ENCODE results near the gene GAS2L2.

GAS2L2 gene

GRCh38 chr17:35752945-35753764 is at the start of gene GAS2L2:
TSS of gene GAS2L2 (minus strand) at chr17:35753239. CDS start at chr17:35752850, 389 bp downstream.
- DNase-seq (ENCODE audit: low read depth) = no peak

- DNase-seq (ENCODE audit: low read depth) = no peak
Measured at GRCh38 chr17:35801583-35802224, 48.7 kb upstream of the GAS2L2 start.

- DNase-seq (ENCODE audit: low read depth) = no peak
Measured at GRCh38 chr17:35799942-35800341, 46.9 kb upstream of the GAS2L2 start.

- no peak for DNase-seq (ENCODE audit: low read depth)
Measured at GRCh38 chr17:35797918-35798317, 44.9 kb upstream of the GAS2L2 start.

GRCh38 chr17:35797370-35797769 is 44.3 kb upstream of the GAS2L2 start:
- DNase-seq (ENCODE audit: low read depth) = no peak

GRCh38 chr17:35796942-35797341 is 43.9 kb upstream of the GAS2L2 start:
- DNase-seq (ENCODE audit: low read depth) = no peak

- no peak for DNase-seq (ENCODE audit: low read depth)
Measured at GRCh38 chr17:35795871-35796265, 42.8 kb upstream of the GAS2L2 start.

GRCh38 chr17:35795007-35795870 is 42.2 kb upstream of the GAS2L2 start, which contains the start of gene MMP28:
TSS of gene MMP28 (minus strand) at chr17:35795641. CDS start at chr17:35795377, 264 bp downstream.
- DNase-seq (ENCODE audit: low read depth) = no peak

GRCh38 chr17:35793257-35793656 is 40.2 kb upstream of the GAS2L2 start:
- DNase-seq (ENCODE audit: low read depth) = no peak

GRCh38 chr17:35791681-35792350 is 38.8 kb upstream of the GAS2L2 start:
- no peak for DNase-seq (ENCODE audit: low read depth)

GRCh38 chr17:35790841-35791240 is 37.8 kb upstream of the GAS2L2 start:
- no peak for DNase-seq (ENCODE audit: low read depth)

- DNase-seq (ENCODE audit: low read depth) = no peak
Measured at GRCh38 chr17:35788477-35789368, 35.7 kb upstream of the GAS2L2 start.

GRCh38 chr17:35786941-35787432 is 33.9 kb upstream of the GAS2L2 start:
- DNase-seq (ENCODE audit: low read depth) = no peak

GRCh38 chr17:35784895-35785294 is 31.9 kb upstream of the GAS2L2 start:
- no peak for DNase-seq (ENCODE audit: low read depth)

GRCh38 chr17:35780950-35781349 is 27.9 kb upstream of the GAS2L2 start:
- no peak for DNase-seq (ENCODE audit: low read depth)

- DNase-seq (ENCODE audit: low read depth) = no peak
Measured at GRCh38 chr17:35778641-35779196, 25.7 kb upstream of the GAS2L2 start.

GRCh38 chr17:35775583-35775982 is 22.5 kb upstream of the GAS2L2 start:
- DNase-seq (ENCODE audit: low read depth) = no peak

- no peak for DNase-seq (ENCODE audit: low read depth)
Measured at GRCh38 chr17:35775039-35775438, 22.0 kb upstream of the GAS2L2 start.

GRCh38 chr17:35774499-35774898 is 21.5 kb upstream of the GAS2L2 start:
- DNase-seq (ENCODE audit: low read depth) = no peak

GRCh38 chr17:35773679-35774425 is 20.8 kb upstream of the GAS2L2 start:
- no peak for DNase-seq (ENCODE audit: low read depth)
